GM12872 (cell line): ENCODE data around the gene CSNK2A3.

Experiments
- CTCF ChIP-seq: IDR thresholded peaks from 3 replicates; pipeline ENCODE4 v1.5.1; 2011; ENCODE audit warnings: low read depth, mild to moderate bottlenecking, low read length, moderate library complexity; ENCODE audit not compliant: insufficient read depth

The CSNK2A3 gene

DNA sequence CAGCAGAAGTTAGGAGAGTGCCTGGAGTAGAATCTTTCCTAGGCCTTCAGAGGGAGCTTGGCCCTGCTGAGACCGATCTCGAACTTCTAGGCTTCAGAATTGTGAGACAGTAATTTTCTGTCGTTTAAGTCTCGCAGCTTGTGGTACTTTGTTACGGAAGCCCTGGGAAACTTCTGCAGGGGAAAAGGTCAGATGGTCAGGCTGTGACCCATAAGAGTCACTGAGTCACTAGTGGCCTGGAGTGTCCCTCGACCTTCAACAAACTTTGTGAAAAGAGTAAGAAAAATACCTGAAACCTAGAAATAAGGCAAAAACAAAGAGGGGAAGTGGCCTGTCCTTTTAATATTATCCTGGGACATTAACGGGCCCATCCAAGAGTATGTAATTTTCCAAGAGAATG, 34.6 kb downstream of the CSNK2A3 start:
- no peak for TF ChIP-seq CTCF

- no peak for TF ChIP-seq CTCF
Observed at GRCh38 chr11:11316651-11317230, 36.3 kb downstream of the CSNK2A3 start.

DNA sequence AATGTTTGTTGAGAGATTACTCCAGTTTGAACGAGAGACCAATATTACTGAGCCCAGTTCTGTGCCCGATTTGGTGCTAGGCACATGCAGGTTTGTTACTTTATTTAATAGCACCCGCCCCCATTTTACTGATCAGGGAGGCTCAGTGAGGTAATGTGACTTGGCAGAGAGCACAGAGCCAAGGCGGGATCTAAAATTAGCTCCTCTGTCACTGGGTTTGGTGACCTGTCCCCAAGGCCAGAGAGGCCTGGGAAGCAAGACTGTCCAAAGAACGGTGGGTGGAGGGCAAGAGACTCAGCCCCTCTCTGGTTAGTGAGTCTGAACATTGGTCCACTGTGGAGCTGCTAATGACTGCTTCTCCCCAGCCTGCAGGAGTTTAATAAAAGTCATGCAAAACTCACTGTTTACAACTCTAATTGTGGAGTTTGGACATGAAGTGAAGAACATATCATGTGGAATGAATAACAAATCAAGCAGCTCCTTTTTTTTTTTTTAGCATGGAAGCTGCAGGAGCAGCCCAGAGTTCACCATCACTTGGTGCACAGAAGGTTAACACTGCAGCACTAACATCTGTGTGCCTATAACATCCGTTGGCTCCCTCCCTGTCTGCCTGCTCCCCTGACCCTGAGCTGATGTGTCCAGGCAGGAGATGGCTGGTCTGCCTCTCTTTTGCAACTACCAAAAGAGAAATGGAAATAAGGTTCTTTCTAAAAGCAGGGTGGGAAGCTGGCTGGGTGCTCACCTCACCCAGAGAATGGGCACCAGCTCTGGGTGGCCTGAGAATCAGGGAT, 39.0 kb downstream of the CSNK2A3 start:
- no peak for TF ChIP-seq CTCF

GRCh38 chr11:11313426-11313825, 39.6 kb downstream of the CSNK2A3 start:
- TF ChIP-seq CTCF: no peak

- no peak for TF ChIP-seq CTCF
Observed at GRCh38 chr11:11312738-11313137, 40.3 kb downstream of the CSNK2A3 start.

GRCh38 chr11:11311169-11311568, 41.9 kb downstream of the CSNK2A3 start:
- TF ChIP-seq CTCF: no peak

GRCh38 chr11:11309906-11310305, 43.1 kb downstream of the CSNK2A3 start:
- TF ChIP-seq CTCF: no peak
